Fibroblast of lung (primary cell): ENCODE measurements around the gene PARP8. TPM values are rescaled to one million over a fixed set of nuclear protein-coding genes. Genes with fewer than 3 reads are reported as not detected.

Experiments
- DNase-seq, 2 donors: peaks; one replicate each; pipeline versions ENCODE4 v3.0.0 to v3.0.0-alpha.2; 2010; ENCODE audit warnings: low read depth in 2 of 2
- H2AFZ ChIP-seq: 2 replicates; pipeline ENCODE4 v1.5.1; 2012; ENCODE audit warnings: low read length, control low read depth, inconsistent platforms
- H3K27ac ChIP-seq: 2 replicates; pipeline ENCODE4 v1.5.1; 2011; ENCODE audit warnings: low read length, control low read depth; ENCODE audit not compliant: insufficient read depth
- H3K27me3 ChIP-seq: 2 replicates; pipeline ENCODE4 v1.5.1; 2011; ENCODE audit warnings: mild to moderate bottlenecking, low read length; ENCODE audit not compliant: control insufficient read depth, insufficient read depth
- H3K36me3 ChIP-seq: 2 replicates; pipeline ENCODE4 v1.5.1; 2011; ENCODE audit warnings: low read length; ENCODE audit not compliant: control insufficient read depth, insufficient read depth
- H3K4me1 ChIP-seq: 2 replicates; pipeline ENCODE4 v1.5.1; 2011; ENCODE audit warnings: low read length; ENCODE audit not compliant: control insufficient read depth, insufficient read depth; ENCODE audit errors: extremely low read depth
- H3K4me2 ChIP-seq: 2 replicates; pipeline ENCODE4 v1.5.1; 2011; ENCODE audit warnings: low read length, control low read depth; ENCODE audit not compliant: insufficient read depth; ENCODE audit errors: extremely low read depth
- H3K4me3 ChIP-seq, 4 experiments: fragments of 200-600 bp in 1 of 4; sonication (generic) in 1 of 4; replicated peaks in 1 of 4; 2 replicates each; pipeline ENCODE4 v1.5.1; 2011 to 2016; ENCODE audit warnings: low read length in 4 of 4, low read depth in 3 of 4, mild to moderate bottlenecking in 3 of 4, control low read depth in 2 of 4, inconsistent platforms in 1 of 4, mixed read lengths in 1 of 4; ENCODE audit not compliant: insufficient read depth in 1 of 4; ENCODE audit errors: control extremely low read depth in 1 of 4
- H3K79me2 ChIP-seq: 2 replicates; pipeline ENCODE4 v1.5.1; 2012; ENCODE audit warnings: mild to moderate bottlenecking, low read length, inconsistent platforms; ENCODE audit not compliant: control insufficient read depth, insufficient read depth
- H3K9ac ChIP-seq: 2 replicates; pipeline ENCODE4 v1.5.1; 2011; ENCODE audit warnings: mild to moderate bottlenecking, low read length, control low read depth; ENCODE audit not compliant: insufficient read depth
- H3K9me3 ChIP-seq: 2 replicates; pipeline ENCODE4 v1.5.1; 2012; ENCODE audit warnings: low read depth, low read length; ENCODE audit not compliant: control insufficient read depth, insufficient read depth
- H4K20me1 ChIP-seq: 2 replicates; pipeline ENCODE4 v1.5.1; 2011; ENCODE audit warnings: low read length; ENCODE audit not compliant: control insufficient read depth, insufficient read depth; ENCODE audit errors: extremely low read depth
- CTCF ChIP-seq, 2 donors: IDR thresholded peaks in 1 of 2; conservative IDR thresholded peaks in 1 of 2; 1 replicate in 1 of 2; 2 replicates in 1 of 2; pipeline ENCODE4 v1.5.1; 2011 to 2012; ENCODE audit warnings: low read length in 2 of 2, control low read depth in 1 of 2, inconsistent platforms in 1 of 2, low read depth in 1 of 2, mild to moderate bottlenecking in 1 of 2
- EZH2 ChIP-seq: IDR thresholded peaks from 2 replicates; pipeline ENCODE4 v1.5.1; 2012; ENCODE audit warnings: low read length, control low read depth, mild to moderate bottlenecking; ENCODE audit errors: missing control alignments
- polyA plus RNA-seq, 2 donors: library from polyadenylated mRNA; depleted of rRNA in 1 of 2; stranded (reverse) in 1 of 2; unstranded in 1 of 2; fragments of >200 nt; gene quantifications; 2 replicates each; pipeline ENCODE4 v1.2.1, GENCODE V29; 2011 to 2012; ENCODE audit warnings: missing spikeins in 1 of 2
- total RNA-seq: library from RNA; depleted of rRNA; stranded (reverse); fragments of >200 nt; gene quantifications from 2 replicates; pipeline ENCODE4 v1.2.1, GENCODE V29; 2014

Gene PARP8
- total and polyA plus RNA-seq, 2 donors (not counting 1 experiment from before 2014, with no cell fraction given), result 13.8 to 24.6 TPM

- no peaks in the 10 kb centered on the region for H3K79me2 ChIP-seq
- no peaks in the 10 kb centered on the region for H3K4me1 ChIP-seq
- no peaks in the 10 kb centered on the region for H3K27me3 ChIP-seq
- no peak overlapping the region for H3K4me2 ChIP-seq
- no peaks in the 10 kb centered on the region for H3K9me3 ChIP-seq
- H3K27ac ChIP-seq, result no peak overlapping the region
- no peak overlapping the region for H3K9ac ChIP-seq
- H3K4me3 ChIP-seq, result no peak overlapping the region
- no peaks in the 10 kb centered on the region for H3K36me3 ChIP-seq
- no peak for DNase-seq
- TF ChIP-seq EZH2 (no peak), CTCF (conservative IDR thresholded peaks at IDR 0.05 in 1 of 2, IDR thresholded peaks at IDR 0.05 in 1 of 2; ENCODE audit: low read depth in 1 of 2, low read length in 2 of 2) (no peak)
- no peaks in the 10 kb centered on the region for H4K20me1 ChIP-seq
- no peak overlapping the region for H2AFZ ChIP-seq
These were observed 179.8 kb downstream of the PARP8 start for GRCh38 chr5:50846261-50846660.

DNA sequence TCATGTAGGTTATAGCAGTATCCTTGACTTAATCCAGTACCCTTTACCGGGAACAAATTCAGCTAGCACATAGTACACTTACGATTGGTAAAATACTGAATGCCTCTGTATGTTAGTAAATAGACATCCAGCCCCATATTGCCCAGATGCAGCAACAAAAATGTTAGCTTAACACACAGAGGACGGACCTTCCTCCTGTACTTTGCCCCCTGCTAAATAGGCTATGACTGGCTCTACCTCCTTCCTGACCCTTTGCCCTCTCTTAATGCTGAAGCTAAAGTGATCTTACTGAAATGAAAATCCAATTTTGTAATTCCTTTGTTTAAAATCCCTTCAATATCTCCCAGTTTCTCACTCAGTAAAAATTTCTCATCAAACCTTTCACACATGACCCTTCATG is 183.1 kb downstream of the PARP8 start:
- Histone ChIP-seq H3K79me2 (no peaks in the 10 kb centered on the region), H3K36me3 (no peaks in the 10 kb centered on the region), H3K4me3 (no peak overlapping the region), H3K4me1 (no peaks in the 10 kb centered on the region), H2AFZ (no peak overlapping the region), H3K9me3 (no peaks in the 10 kb centered on the region), H3K27ac (no peak overlapping the region), H4K20me1 (no peaks in the 10 kb centered on the region), H3K4me2 (no peak overlapping the region), H3K9ac (no peak overlapping the region), H3K27me3 (no peaks in the 10 kb centered on the region)
- no peak for DNase-seq
- TF ChIP-seq EZH2 (no peak), CTCF (conservative IDR thresholded peaks at IDR 0.05 in 1 of 2, IDR thresholded peaks at IDR 0.05 in 1 of 2; ENCODE audit: low read depth in 1 of 2, low read length in 2 of 2) (no peak)

DNA sequence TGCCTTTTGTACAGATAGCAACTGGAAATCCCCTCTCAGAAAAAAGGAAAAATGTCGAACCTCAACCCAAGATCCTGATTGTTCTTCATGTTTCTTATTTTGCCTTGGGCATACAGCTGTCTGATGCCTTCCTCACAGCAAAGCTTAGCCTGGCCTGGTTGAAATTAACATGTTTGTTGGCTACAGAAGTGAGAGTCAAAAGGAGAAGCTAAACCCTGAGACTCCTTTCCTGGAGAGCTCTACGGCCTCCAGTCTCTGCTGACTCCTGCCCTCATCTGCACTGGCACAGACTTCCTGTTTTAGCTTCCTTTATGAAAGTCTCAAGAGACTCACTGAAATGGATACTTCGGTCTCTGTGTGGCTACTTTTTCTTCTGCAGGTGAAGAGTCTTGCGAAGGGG is 186.7 kb downstream of the PARP8 start:
- no peaks in the 10 kb centered on the region for H4K20me1 ChIP-seq
- TF ChIP-seq EZH2 (no peak), CTCF (conservative IDR thresholded peaks at IDR 0.05 in 1 of 2, IDR thresholded peaks at IDR 0.05 in 1 of 2; ENCODE audit: low read depth in 1 of 2, low read length in 2 of 2) (no peak)
- no peak for DNase-seq
- no peak overlapping the region for H3K4me3 ChIP-seq
- H3K4me2 ChIP-seq, result no peak overlapping the region
- no peak overlapping the region for H2AFZ ChIP-seq
- no peaks in the 10 kb centered on the region for H3K79me2 ChIP-seq
- no peaks in the 10 kb centered on the region for H3K36me3 ChIP-seq
- H3K27ac ChIP-seq, result no peak overlapping the region
- no peaks in the 10 kb centered on the region for H3K9me3 ChIP-seq
- H3K27me3 ChIP-seq, result no peaks in the 10 kb centered on the region
- H3K4me1 ChIP-seq, result no peaks in the 10 kb centered on the region
- no peak overlapping the region for H3K9ac ChIP-seq
